ENCODE data around the gene TSTD1. TPM values are rescaled to one million over a fixed set of nuclear protein-coding genes. Genes with fewer than 3 reads are reported as not detected.
A peak's percentile ranks its signal among the peaks of the same experiment; 100 is the strongest.
"Not testable (repeated sequence)": the region's sequence is repeated elsewhere in the genome, so short reads cannot be mapped to it uniquely, and the experiment has no call there.

TSTD1 gene
- total RNA-seq, 1 experiment from 2014 or later, result not detected

GRCh38 chr1:161032409-161032808 is 6.4 kb downstream of the TSTD1 start:
- Histone ChIP-seq H3K27ac (no peak overlapping the region), H3K36me3 (no peaks in the 10 kb centered on the region), H3K4me1 (no peaks in the 10 kb centered on the region), H3K9me3 (replicated peaks) (no peaks in the 10 kb centered on the region), H3K4me3 (no peak overlapping the region), H3K27me3 (no peaks in the 10 kb centered on the region)
- DNase-seq, result no peak

GRCh38 chr1:161031874-161032273 is 6.9 kb downstream of the TSTD1 start:
- H3K4me1 ChIP-seq, result no peaks in the 10 kb centered on the region
- no peak overlapping the region for H3K4me3 ChIP-seq
- H3K36me3 ChIP-seq, result no peaks in the 10 kb centered on the region
- H3K27me3 ChIP-seq, result no peaks in the 10 kb centered on the region
- DNase-seq, result no peak
- H3K27ac ChIP-seq, result no peak overlapping the region
- H3K9me3 ChIP-seq (replicated peaks), result no peaks in the 10 kb centered on the region

- H3K27ac ChIP-seq; DNase-seq; H3K36me3 ChIP-seq; H3K27me3 ChIP-seq; H3K4me1 ChIP-seq; H3K4me3 ChIP-seq; H3K9me3 ChIP-seq (replicated peaks): not testable (repeated sequence)
Measured at GRCh38 chr1:161029466-161029865, 9.3 kb downstream of the TSTD1 start.

GRCh38 chr1:161026954-161027353 is 11.8 kb downstream of the TSTD1 start:
- not testable (repeated sequence) for H3K9me3 ChIP-seq (replicated peaks); H3K4me1 ChIP-seq; H3K27me3 ChIP-seq; H3K36me3 ChIP-seq; H3K27ac ChIP-seq; DNase-seq; H3K4me3 ChIP-seq

GRCh38 chr1:161022432-161022831 is 16.3 kb downstream of the TSTD1 start:
- H3K4me3 ChIP-seq; H3K9me3 ChIP-seq (replicated peaks); H3K27me3 ChIP-seq; H3K4me1 ChIP-seq; H3K27ac ChIP-seq; H3K36me3 ChIP-seq; DNase-seq: not testable (repeated sequence)

GRCh38 chr1:161021970-161022353 is 16.8 kb downstream of the TSTD1 start:
- H3K36me3 ChIP-seq, result no peaks in the 10 kb centered on the region

GRCh38 chr1:161021165-161021969 is 17.4 kb downstream of the TSTD1 start:
- Histone ChIP-seq H3K4me3 (no peak overlapping the region), H3K27me3 (no peaks in the 10 kb centered on the region)
- no peak for DNase-seq

More at GRCh38 chr1:161021970-161022353, 16.8 kb downstream of the TSTD1 start:
- no peaks in the 10 kb centered on the region for H3K4me1 ChIP-seq
- no peaks in the 10 kb centered on the region for H3K27me3 ChIP-seq
- no peak overlapping the region for H3K4me3 ChIP-seq
- no peaks in the 10 kb centered on the region for H3K9me3 ChIP-seq (replicated peaks)
- no peak for DNase-seq
- no peak overlapping the region for H3K27ac ChIP-seq

GRCh38 chr1:161020509-161021164 is 18.1 kb downstream of the TSTD1 start, which contains the start of gene F11R:
Gene F11R, minus strand, starts transcription at chr1:161021152. Its CDS starts 79 bp downstream, at chr1:161021073.
- Histone ChIP-seq H3K4me3 (no peak within 1 kb of the TSS), H3K4me1 (no peaks in the 10 kb centered on the region), H3K27me3 (no peaks in the 10 kb centered on the region), H3K9me3 (replicated peaks) (no peaks in the 10 kb centered on the region), H3K36me3 (no peaks in the 10 kb centered on the region), H3K27ac (no peak within 1 kb of the TSS)
- DNase-seq, result no peak

More at GRCh38 chr1:161021165-161021969, 17.4 kb downstream of the TSTD1 start:
- no peaks in the 10 kb centered on the region for H3K36me3 ChIP-seq
- H3K9me3 ChIP-seq (replicated peaks), result no peaks in the 10 kb centered on the region
- no peaks in the 10 kb centered on the region for H3K4me1 ChIP-seq
- no peak overlapping the region for H3K27ac ChIP-seq

- H3K9me3 ChIP-seq (replicated peaks), result no peaks in the 10 kb centered on the region
- DNase-seq, result no peak
- no peaks in the 10 kb centered on the region for H3K36me3 ChIP-seq
- H3K27me3 ChIP-seq, result no peaks in the 10 kb centered on the region
- H3K4me1 ChIP-seq, result no peaks in the 10 kb centered on the region
- no peak overlapping the region for H3K4me3 ChIP-seq
- no peak overlapping the region for H3K27ac ChIP-seq
Measured at GRCh38 chr1:161019751-161020495, 18.8 kb downstream of the TSTD1 start.

- not testable (repeated sequence) for H3K36me3 ChIP-seq; H3K4me1 ChIP-seq; DNase-seq; H3K27me3 ChIP-seq; H3K27ac ChIP-seq; H3K9me3 ChIP-seq (replicated peaks); H3K4me3 ChIP-seq
Measured at GRCh38 chr1:161019111-161019660, 19.6 kb downstream of the TSTD1 start.

- Histone ChIP-seq H3K27me3 (no peaks in the 10 kb centered on the region), H3K36me3 (no peaks in the 10 kb centered on the region), H3K9me3 (replicated peaks) (no peaks in the 10 kb centered on the region), H3K27ac (no peak overlapping the region), H3K4me1 (peaks cover 6% of the 10 kb centered on the region), H3K4me3 (no peak overlapping the region)
- DNase-seq, result no peak
Measured at GRCh38 chr1:161018631-161018930, 20.2 kb downstream of the TSTD1 start.

GRCh38 chr1:161017756-161018630 is 20.8 kb downstream of the TSTD1 start:
- H3K27ac ChIP-seq, result no peak overlapping the region
- peak in 1 of 2 experiments; percentile 14 for DNase-seq

GRCh38 chr1:161017181-161017580 is 21.6 kb downstream of the TSTD1 start:
- H3K27ac ChIP-seq; H3K36me3 ChIP-seq; H3K4me3 ChIP-seq; H3K27me3 ChIP-seq; H3K9me3 ChIP-seq (replicated peaks); DNase-seq: not testable (repeated sequence)
- H3K4me1 ChIP-seq, result peaks cover 12% of the 10 kb centered on the region

More at GRCh38 chr1:161017756-161018630, 20.8 kb downstream of the TSTD1 start:
- no peaks in the 10 kb centered on the region for H3K36me3 ChIP-seq
- no peaks in the 10 kb centered on the region for H3K9me3 ChIP-seq (replicated peaks)
- no peak overlapping the region for H3K4me3 ChIP-seq
- H3K4me1 ChIP-seq, result peaks cover 12% of the 10 kb centered on the region
- no peaks in the 10 kb centered on the region for H3K27me3 ChIP-seq

- H3K27me3 ChIP-seq; H3K4me3 ChIP-seq; H3K27ac ChIP-seq; H3K9me3 ChIP-seq (replicated peaks); H3K36me3 ChIP-seq; DNase-seq: not testable (repeated sequence)
- peaks cover 12% of the 10 kb centered on the region for H3K4me1 ChIP-seq
Measured at GRCh38 chr1:161016683-161017082, 22.1 kb downstream of the TSTD1 start.

Measured in SJCRH30 (cell line).